Pulmonary artery endothelial cell (primary cell): ENCODE results near the gene CWC15. TPM values are rescaled to one million over a fixed set of nuclear protein-coding genes. Genes with fewer than 3 reads are reported as not detected.
"Not testable (repeated sequence)": the region's sequence is repeated elsewhere in the genome, so short reads cannot be mapped to it uniquely, and the experiment has no call there.

Experiments used
- DNase-seq: peaks from one replicate; pipeline ENCODE4 v3.0.0-alpha.2; 2011; ENCODE audit warnings: low read depth, low spot score
- total RNA-seq: library from RNA; depleted of rRNA; stranded (reverse); fragments of >200 nt; gene quantifications from 2 replicates; pipeline ENCODE4 v1.2.3, GENCODE V29; 2014

CWC15 gene
- total RNA-seq, 1 donor from 2014 or later: 36.7 TPM

GRCh38 chr11:94920311-94920710, 53.0 kb downstream of the CWC15 start:
- DNase-seq: no peak

GRCh38 chr11:94913718-94914394, 59.5 kb downstream of the CWC15 start:
- DNase-seq: not testable (repeated sequence)

GRCh38 chr11:94912806-94913205, 60.5 kb downstream of the CWC15 start:
- no peak for DNase-seq

Other genes starting within 250 kb of the CWC15 start
- gene AMOTL1, start 205.2 kb downstream of the CWC15 start, total RNA-seq: 46.2 and 49.5 TPM in 2 replicates
- gene KDM4D, start 153 bp upstream of the CWC15 start, total RNA-seq: 0.21 and 0.73 TPM in 2 replicates
- gene KDM4E, start 51.7 kb upstream of the CWC15 start, total RNA-seq: not detected in 2 replicates
- gene KDM4F, start 75.9 kb upstream of the CWC15 start, total RNA-seq: not detected in 2 replicates
- 17.6 and 19.1 TPM in 2 replicates for gene SRSF8, start 93.4 kb upstream of the CWC15 start, total RNA-seq
- 29.3 and 58.3 TPM in 2 replicates for gene ENDOD1, start 116.3 kb upstream of the CWC15 start, total RNA-seq